ENCODE results near the gene ERN1.
A peak's percentile ranks its signal among the peaks of the same experiment; 100 is the strongest.

ERN1 gene

DNA sequence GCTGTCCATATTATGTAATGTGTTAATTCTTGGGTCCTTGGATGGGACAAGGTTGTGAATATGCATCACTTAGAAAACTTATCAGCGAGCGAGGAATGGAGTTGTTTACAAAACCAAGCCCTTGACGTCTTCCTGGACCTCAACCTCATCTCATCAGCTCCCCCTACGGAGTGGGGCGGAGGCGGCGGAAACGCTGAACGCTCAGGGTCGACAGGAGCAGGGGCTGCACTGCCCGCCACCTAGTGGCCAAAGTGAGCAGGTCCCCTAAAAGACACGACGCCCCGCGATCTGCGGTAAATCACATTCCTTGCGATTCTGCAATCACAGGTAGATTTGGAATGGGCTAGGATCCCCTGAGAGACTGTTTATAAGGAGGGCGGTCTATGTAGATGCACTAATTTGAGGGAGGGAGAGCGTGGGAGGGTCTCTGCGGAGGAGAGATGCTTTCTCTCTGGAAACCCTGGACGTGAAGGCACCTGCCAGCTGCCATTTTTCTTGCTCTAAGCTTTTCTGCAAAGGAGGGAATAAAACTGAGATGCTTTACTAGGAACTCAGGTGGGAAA is 104.1 kb downstream of the ERN1 start:
- H2BK5ac ChIP-seq (ENCODE audit: low read depth, low read length, poor library complexity) = no peak overlapping the region
- H2AFZ ChIP-seq (ENCODE audit: insufficient read depth, low read length, poor library complexity) = no peak overlapping the region
- H4K8ac ChIP-seq (ENCODE audit: low read depth, low read length) = no peak overlapping the region
- H3K27ac ChIP-seq (ENCODE audit: low read depth, low read length) = no peak overlapping the region
- H3K9me3 ChIP-seq (ENCODE audit: insufficient read depth, low read depth, low read length) = peaks cover 1% of the 10 kb centered on the region
- no peaks in the 10 kb centered on the region for H3K27me3 ChIP-seq (ENCODE audit: insufficient read depth, low read length)
- H3K79me1 ChIP-seq (ENCODE audit: low read length) = no peaks in the 10 kb centered on the region
- H3K79me2 ChIP-seq (ENCODE audit: control insufficient read depth, insufficient read depth, low read length, poor library complexity) = no peaks in the 10 kb centered on the region
- H4K12ac ChIP-seq (ENCODE audit: low read depth, low read length) = no peak overlapping the region
- H3K4me1 ChIP-seq (ENCODE audit: control insufficient read depth in 1 of 2, insufficient read depth in 2 of 2, low read length in 2 of 2) = no peaks in the 10 kb centered on the region
- no peak overlapping the region for H3K14ac ChIP-seq (ENCODE audit: low read length)
- no peak overlapping the region for H4K91ac ChIP-seq (ENCODE audit: low read depth, low read length)
- no peak overlapping the region for H3K4me3 ChIP-seq (ENCODE audit: low read depth, low read length)
- peak overlapping the region; percentile 35 for H3K4me2 ChIP-seq (ENCODE audit: low read length)
- peak; percentile 51 to 80 for DNase-seq
- H3K23ac ChIP-seq (ENCODE audit: low read length) = no peak overlapping the region
- no peaks in the 10 kb centered on the region for H3K36me3 ChIP-seq (ENCODE audit: control insufficient read depth in 1 of 2, insufficient read depth in 2 of 2, low read length in 2 of 2)
- H3K4ac ChIP-seq (ENCODE audit: low read depth, low read length) = no peak overlapping the region
- H2AK5ac ChIP-seq (ENCODE audit: low read length) = no peak overlapping the region
- H2BK12ac ChIP-seq (ENCODE audit: low read length) = no peak overlapping the region
- no CpG with 5 or more reads among the region's 21 CpGs for WGBS (ENCODE audit: extremely low coverage, insufficient coverage, insufficient read length)
- no peak overlapping the region for H2BK120ac ChIP-seq (ENCODE audit: insufficient read depth, low read length, poor library complexity)
- H3K18ac ChIP-seq (ENCODE audit: low read length) = no peak overlapping the region
- H3K9ac ChIP-seq (ENCODE audit: low read length) = no peak overlapping the region

DNA sequence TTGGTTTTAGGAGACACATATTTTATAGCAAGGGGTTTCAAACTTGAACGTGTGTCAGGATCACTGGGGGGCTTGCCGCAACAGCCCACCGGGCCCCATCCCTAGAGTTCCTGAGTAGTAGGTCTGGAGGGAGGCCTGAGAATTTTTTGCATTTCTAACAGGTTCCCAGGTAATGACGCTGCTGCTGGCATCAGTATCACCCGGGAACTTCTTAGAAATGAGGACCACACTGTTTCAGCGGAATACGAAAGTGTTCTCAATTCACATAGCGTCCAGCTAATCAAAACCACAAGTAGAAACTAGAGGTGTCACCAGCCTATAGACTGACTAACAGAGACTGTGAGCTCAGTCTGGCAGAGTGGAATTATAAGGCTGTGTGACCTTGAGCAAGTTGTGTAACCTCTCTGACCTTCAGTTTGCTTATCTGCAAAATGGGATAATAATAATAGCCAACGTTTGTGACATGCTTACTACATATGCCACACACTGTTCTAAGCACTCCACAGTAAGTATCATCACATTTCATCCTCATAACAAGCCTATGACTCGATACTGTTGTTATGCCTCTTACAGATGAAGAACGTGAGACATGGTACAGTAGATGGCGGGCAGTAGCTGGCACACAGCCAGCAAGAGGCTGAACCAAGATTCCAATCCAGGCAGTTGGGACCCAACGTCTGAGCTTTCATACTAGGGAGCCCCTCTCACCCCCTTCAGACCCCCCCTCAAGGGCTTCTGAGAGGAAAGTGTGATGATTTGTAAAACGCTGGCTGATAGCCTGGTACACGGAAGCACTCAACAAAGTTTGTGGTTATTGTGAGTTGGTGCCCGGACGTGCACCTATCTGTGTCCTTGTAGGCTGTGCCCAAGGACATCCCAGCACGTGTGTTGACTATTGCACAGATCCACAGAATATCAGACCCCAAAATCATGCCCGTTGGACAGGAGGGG is 104.9 kb downstream of the ERN1 start:
- Histone ChIP-seq H3K4me3 (ENCODE audit: low read depth, low read length) (no peak overlapping the region), H3K9ac (ENCODE audit: low read length) (no peak overlapping the region), H3K4ac (ENCODE audit: low read depth, low read length) (no peak overlapping the region), H3K18ac (ENCODE audit: low read length) (no peak overlapping the region), H3K4me2 (ENCODE audit: low read length) (no peak overlapping the region), H3K79me2 (ENCODE audit: control insufficient read depth, insufficient read depth, low read length, poor library complexity) (no peaks in the 10 kb centered on the region), H2BK5ac (ENCODE audit: low read depth, low read length, poor library complexity) (no peak overlapping the region), H2BK12ac (ENCODE audit: low read length) (no peak overlapping the region), H3K27me3 (ENCODE audit: insufficient read depth, low read length) (no peaks in the 10 kb centered on the region), H3K4me1 (ENCODE audit: control insufficient read depth in 1 of 2, insufficient read depth in 2 of 2, low read length in 2 of 2) (no peaks in the 10 kb centered on the region), H3K27ac (ENCODE audit: low read depth, low read length) (no peak overlapping the region), H2AK5ac (ENCODE audit: low read length) (no peak overlapping the region), H4K8ac (ENCODE audit: low read depth, low read length) (no peak overlapping the region), H3K14ac (ENCODE audit: low read length) (no peak overlapping the region), H4K12ac (ENCODE audit: low read depth, low read length) (no peak overlapping the region), H2AFZ (ENCODE audit: insufficient read depth, low read length, poor library complexity) (no peak overlapping the region), H3K36me3 (ENCODE audit: control insufficient read depth in 1 of 2, insufficient read depth in 2 of 2, low read length in 2 of 2) (no peaks in the 10 kb centered on the region), H3K23ac (ENCODE audit: low read length) (no peak overlapping the region), H3K79me1 (ENCODE audit: low read length) (no peaks in the 10 kb centered on the region), H3K9me3 (ENCODE audit: insufficient read depth, low read depth, low read length) (peaks cover 1% of the 10 kb centered on the region), H4K91ac (ENCODE audit: low read depth, low read length) (no peak overlapping the region), H2BK120ac (ENCODE audit: insufficient read depth, low read length, poor library complexity) (no peak overlapping the region)
- no CpG with 5 or more reads among the region's 19 CpGs for WGBS (ENCODE audit: extremely low coverage, insufficient coverage, insufficient read length)
- peak; percentile 52 to 82 for DNase-seq

DNA sequence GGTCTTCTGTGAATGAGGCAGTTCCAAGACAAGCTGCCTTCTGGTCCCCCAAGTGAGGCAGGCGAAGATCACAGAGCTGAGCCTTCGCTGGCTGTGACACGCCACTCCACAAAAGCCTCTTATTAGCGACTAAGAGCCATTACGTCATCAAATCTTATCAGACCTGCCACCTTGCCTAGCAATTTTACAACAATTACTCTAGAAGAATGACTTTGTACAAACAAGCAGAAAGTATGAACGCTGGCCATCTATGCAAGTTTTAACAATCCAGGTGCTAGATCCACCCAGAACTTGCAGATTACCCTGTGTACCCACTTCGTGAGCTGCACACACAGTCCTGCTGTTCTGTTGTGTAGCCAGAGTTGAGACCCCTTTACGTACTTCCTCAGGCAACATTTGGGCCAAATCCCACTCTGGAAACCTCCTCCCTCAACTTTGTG is 105.7 kb downstream of the ERN1 start:
- no peaks in the 10 kb centered on the region for H3K4me1 ChIP-seq (ENCODE audit: control insufficient read depth in 1 of 2, insufficient read depth in 2 of 2, low read length in 2 of 2)
- no peaks in the 10 kb centered on the region for H3K79me1 ChIP-seq (ENCODE audit: low read length)
- no peak overlapping the region for H3K4me2 ChIP-seq (ENCODE audit: low read length)
- no peak overlapping the region for H3K4me3 ChIP-seq (ENCODE audit: low read depth, low read length)
- no peak overlapping the region for H2AFZ ChIP-seq (ENCODE audit: insufficient read depth, low read length, poor library complexity)
- no peak overlapping the region for H3K4ac ChIP-seq (ENCODE audit: low read depth, low read length)
- H2BK12ac ChIP-seq (ENCODE audit: low read length) = no peak overlapping the region
- H3K36me3 ChIP-seq (ENCODE audit: control insufficient read depth in 1 of 2, insufficient read depth in 2 of 2, low read length in 2 of 2) = no peaks in the 10 kb centered on the region
- no peak overlapping the region for H3K9ac ChIP-seq (ENCODE audit: low read length)
- no peak overlapping the region for H3K27ac ChIP-seq (ENCODE audit: low read depth, low read length)
- H2BK5ac ChIP-seq (ENCODE audit: low read depth, low read length, poor library complexity) = no peak overlapping the region
- no peak overlapping the region for H3K23ac ChIP-seq (ENCODE audit: low read length)
- H3K9me3 ChIP-seq (ENCODE audit: insufficient read depth, low read depth, low read length) = peaks cover 1% of the 10 kb centered on the region
- no peaks in the 10 kb centered on the region for H3K79me2 ChIP-seq (ENCODE audit: control insufficient read depth, insufficient read depth, low read length, poor library complexity)
- WGBS (ENCODE audit: extremely low coverage, insufficient coverage, insufficient read length) = no CpG with 5 or more reads among the region's 8 CpGs
- peak; percentile 38 to 70 for DNase-seq
- no peak overlapping the region for H3K14ac ChIP-seq (ENCODE audit: low read length)
- no peak overlapping the region for H4K12ac ChIP-seq (ENCODE audit: low read depth, low read length)
- no peak overlapping the region for H4K8ac ChIP-seq (ENCODE audit: low read depth, low read length)
- no peak overlapping the region for H4K91ac ChIP-seq (ENCODE audit: low read depth, low read length)
- H3K27me3 ChIP-seq (ENCODE audit: insufficient read depth, low read length) = no peaks in the 10 kb centered on the region
- H2BK120ac ChIP-seq (ENCODE audit: insufficient read depth, low read length, poor library complexity) = no peak overlapping the region
- no peak overlapping the region for H3K18ac ChIP-seq (ENCODE audit: low read length)
- H2AK5ac ChIP-seq (ENCODE audit: low read length) = no peak overlapping the region

DNA sequence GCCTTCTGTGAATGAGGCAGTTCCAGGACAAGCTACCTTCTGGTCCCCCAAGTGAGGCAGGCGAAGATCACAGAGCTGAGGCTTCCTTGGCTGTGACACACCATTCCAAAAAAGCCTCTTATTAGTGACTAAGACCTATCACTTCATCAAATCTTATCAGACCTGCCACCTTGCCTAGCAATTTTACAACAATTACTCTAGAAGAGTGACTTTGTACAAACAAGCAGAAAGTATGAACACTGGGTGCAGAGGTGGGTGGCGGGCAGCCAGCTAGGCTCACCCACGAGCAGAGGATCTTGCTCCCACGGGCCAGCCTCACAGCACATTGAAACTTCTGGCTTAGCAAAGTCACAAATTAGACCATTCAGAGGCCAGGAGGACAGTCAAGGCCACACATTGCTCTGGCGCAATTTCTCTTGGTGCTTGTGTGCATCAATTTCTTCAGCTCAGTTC is 107.3 kb downstream of the ERN1 start:
- H3K4me3 ChIP-seq (ENCODE audit: low read depth, low read length) = no peak overlapping the region
- DNase-seq = no peak
- no peak overlapping the region for H4K12ac ChIP-seq (ENCODE audit: low read depth, low read length)
- no peaks in the 10 kb centered on the region for H3K27me3 ChIP-seq (ENCODE audit: insufficient read depth, low read length)
- H4K8ac ChIP-seq (ENCODE audit: low read depth, low read length) = no peak overlapping the region
- H3K14ac ChIP-seq (ENCODE audit: low read length) = no peak overlapping the region
- H3K4me2 ChIP-seq (ENCODE audit: low read length) = no peak overlapping the region
- no peaks in the 10 kb centered on the region for H3K36me3 ChIP-seq (ENCODE audit: control insufficient read depth in 1 of 2, insufficient read depth in 2 of 2, low read length in 2 of 2)
- H3K18ac ChIP-seq (ENCODE audit: low read length) = no peak overlapping the region
- no peak overlapping the region for H2AFZ ChIP-seq (ENCODE audit: insufficient read depth, low read length, poor library complexity)
- no peak overlapping the region for H3K23ac ChIP-seq (ENCODE audit: low read length)
- no peak overlapping the region for H3K27ac ChIP-seq (ENCODE audit: low read depth, low read length)
- no peaks in the 10 kb centered on the region for H3K79me2 ChIP-seq (ENCODE audit: control insufficient read depth, insufficient read depth, low read length, poor library complexity)
- no peaks in the 10 kb centered on the region for H3K79me1 ChIP-seq (ENCODE audit: low read length)
- H2AK5ac ChIP-seq (ENCODE audit: low read length) = no peak overlapping the region
- no peak overlapping the region for H3K9ac ChIP-seq (ENCODE audit: low read length)
- H3K4ac ChIP-seq (ENCODE audit: low read depth, low read length) = no peak overlapping the region
- no peak overlapping the region for H2BK5ac ChIP-seq (ENCODE audit: low read depth, low read length, poor library complexity)
- no peak overlapping the region for H2BK12ac ChIP-seq (ENCODE audit: low read length)
- no CpG with 5 or more reads among the region's 5 CpGs for WGBS (ENCODE audit: extremely low coverage, insufficient coverage, insufficient read length)
- H2BK120ac ChIP-seq (ENCODE audit: insufficient read depth, low read length, poor library complexity) = no peak overlapping the region
- no peak overlapping the region for H4K91ac ChIP-seq (ENCODE audit: low read depth, low read length)
- peaks cover 1% of the 10 kb centered on the region for H3K9me3 ChIP-seq (ENCODE audit: insufficient read depth, low read depth, low read length)
- H3K4me1 ChIP-seq (ENCODE audit: control insufficient read depth in 1 of 2, insufficient read depth in 2 of 2, low read length in 2 of 2) = no peaks in the 10 kb centered on the region
